MCF 10A (cell line): Measurements from ENCODE around the gene KRTAP10-11. TPM values are rescaled to one million over a fixed set of nuclear protein-coding genes. Genes with fewer than 3 reads are reported as not detected.

Source experiments
- BruUV-seq: library from RNA; stranded (reverse); fragments of 400-500 nt; replicated peaks from 2 replicates; lab custom pipeline; 2021; lab: Mats Ljungman, UMichigan
- CTCF ChIA-PET: fragments of 300-600 bp; sonication (Branson Sonifier 250); formaldehyde crosslinking; extraction: SDS; loops from one replicate; lab custom pipeline; 2021; ENCODE audit warnings: antibody characterized with exemption, inconsistent platforms; lab: Yijun Ruan, JAX
- POLR2A ChIA-PET: fragments of 300-600, 350-650 bp; sonication (Branson Sonifier 250); formaldehyde crosslinking; extraction: SDS; loops from one replicate; lab custom pipeline; 2020; ENCODE audit warnings: antibody characterized with exemption, inconsistent platforms; lab: Yijun Ruan, JAX
- DNase-seq: peaks from one replicate; pipeline ENCODE4 v3.0.0-alpha.2; 2018; ENCODE audit not compliant: unreplicated experiment
- H3K27ac Mint-ChIP-seq: one replicate; pipeline ENCODE4 v1.8.0; 2022; ENCODE audit warnings: mild to moderate bottlenecking, low read depth, mixed read lengths; ENCODE audit not compliant: unreplicated experiment
- H3K27me3 Mint-ChIP-seq: one replicate; pipeline ENCODE4 v1.8.0; 2022; ENCODE audit warnings: mixed read lengths; ENCODE audit not compliant: insufficient read depth, unreplicated experiment
- H3K36me3 Mint-ChIP-seq: one replicate; pipeline ENCODE4 v1.8.0; 2022; ENCODE audit warnings: mild to moderate bottlenecking, moderate library complexity, mixed read lengths; ENCODE audit not compliant: insufficient read depth, unreplicated experiment
- H3K4me1 Mint-ChIP-seq: one replicate; pipeline ENCODE4 v1.8.0; 2022; ENCODE audit warnings: mixed read lengths; ENCODE audit not compliant: insufficient read depth, unreplicated experiment
- H3K4me3 Mint-ChIP-seq: one replicate; pipeline ENCODE4 v1.8.0; 2022; ENCODE audit warnings: mild to moderate bottlenecking, moderate library complexity, mixed read lengths; ENCODE audit not compliant: unreplicated experiment
- H3K9me3 Mint-ChIP-seq: one replicate; pipeline ENCODE4 v1.8.0; 2022; ENCODE audit warnings: mixed read lengths; ENCODE audit not compliant: unreplicated experiment
- CTCF ChIP-seq: fragments of 200-600 bp; IDR thresholded peaks from one replicate; pipeline ENCODE4 v1.8.0; 2022; ENCODE audit warnings: antibody characterized with exemption, mild to moderate bottlenecking; ENCODE audit not compliant: unreplicated experiment
- intact Hi-C: fragments of 100-400 bp; cut with micrococcal nuclease; formaldehyde crosslinking; loops from 2 replicates; pipeline ENCODE4 v1.14.1; 2022
- total RNA-seq: library from RNA; stranded (reverse); gene quantifications from 2 replicates; pipeline ENCODE4 v1.2.3, GENCODE V29; 2022

KRTAP10-11 gene
- total RNA-seq, 1 experiment from 2014 or later = not detected

DNA sequence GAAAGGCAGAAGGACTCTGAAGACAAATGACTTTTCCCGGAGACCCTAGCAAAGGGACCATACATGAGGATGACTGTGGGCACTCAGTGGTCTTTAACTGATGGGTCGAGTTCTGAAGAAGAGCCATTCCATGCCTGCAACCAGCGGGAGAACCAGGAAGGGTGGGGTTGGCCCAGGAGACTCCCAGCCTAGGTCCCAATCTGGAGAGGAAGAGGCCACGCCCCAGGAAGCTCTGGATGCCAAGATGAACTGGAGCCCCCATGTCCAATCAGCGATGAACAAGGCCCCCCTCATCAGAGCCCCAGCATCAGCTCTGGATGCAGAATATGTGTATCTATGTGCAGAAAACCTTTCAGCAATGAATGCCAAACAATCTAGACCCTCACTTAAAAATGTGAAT is 5.5 kb upstream of the KRTAP10-11 start:
- Mint-ChIP-seq H3K27me3 (peaks cover 39% of the 10 kb centered on the region), H3K9me3 (peaks cover 34% of the 10 kb centered on the region), H3K27ac (no peak overlapping the region), H3K4me3 (no peak overlapping the region), H3K4me1 (no peaks in the 10 kb centered on the region), H3K36me3 (no peaks in the 10 kb centered on the region)
- ChIA-PET POLR2A (no interaction called here), CTCF (no interaction called here)
- intact Hi-C loops = no loop called here
- no peak for DNase-seq
- TF ChIP-seq CTCF = no peak
- BruUV-seq = no TSS peak

DNA sequence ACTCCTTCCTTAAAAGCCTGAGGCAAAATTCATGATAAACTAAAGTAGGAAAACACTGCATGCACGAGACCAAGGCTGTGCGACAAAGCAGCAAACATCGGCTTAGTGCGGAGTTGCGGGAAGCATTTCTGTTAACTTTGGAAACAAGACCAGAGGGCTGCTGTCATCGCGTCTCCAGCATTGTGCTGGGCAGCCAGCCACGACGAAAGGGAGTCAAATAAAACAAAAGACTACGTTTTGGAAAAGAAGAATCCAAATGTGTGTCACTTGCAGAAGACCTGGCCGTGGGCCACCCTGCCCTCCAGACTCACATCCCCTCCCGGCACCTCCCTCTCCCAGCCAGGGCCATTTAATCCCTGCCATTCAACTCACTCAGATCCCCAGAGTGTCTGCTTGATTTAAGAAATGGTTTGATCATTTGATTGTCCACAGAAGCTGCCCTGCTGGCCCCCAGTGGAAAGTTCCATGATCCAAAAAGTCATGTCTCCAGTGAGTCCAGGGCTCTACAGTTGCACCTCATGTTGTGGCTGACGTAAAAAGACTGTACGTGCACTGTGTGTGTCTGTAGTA is 2.4 kb upstream of the KRTAP10-11 start:
- Mint-ChIP-seq H3K27ac (no peak overlapping the region), H3K36me3 (no peaks in the 10 kb centered on the region), H3K4me1 (no peaks in the 10 kb centered on the region), H3K9me3 (peaks cover 34% of the 10 kb centered on the region), H3K27me3 (peaks cover 39% of the 10 kb centered on the region), H3K4me3 (no peak overlapping the region)
- CTCF ChIA-PET = no interaction called here
- DNase-seq = no peak
- no TSS peak for BruUV-seq
- POLR2A ChIA-PET = no interaction called here
- intact Hi-C loops = no loop called here
- no peak for TF ChIP-seq CTCF

- CTCF ChIA-PET = interaction anchor here (0.9 kb wide), 1 partner anchor 97 kb away, joined by 3 read pairs; no protein-coding TSS in a partner anchor
- no peak for DNase-seq
- TF ChIP-seq CTCF = no peak
- Mint-ChIP-seq H3K4me3 (no peak overlapping the region), H3K27me3 (peaks cover 30% of the 10 kb centered on the region), H3K27ac (no peak overlapping the region), H3K36me3 (no peaks in the 10 kb centered on the region), H3K9me3 (peaks cover 32% of the 10 kb centered on the region), H3K4me1 (no peaks in the 10 kb centered on the region)
- BruUV-seq = no TSS peak
- POLR2A ChIA-PET = no interaction called here
- intact Hi-C loops = no loop called here
Measured at GRCh38 chr21:44644878-44645277, 1.3 kb upstream of the KRTAP10-11 start.

GRCh38 chr21:44647222-44647552 is 973 bp downstream of the KRTAP10-11 start:
- no TSS peak for BruUV-seq
- ChIA-PET POLR2A (no interaction called here), CTCF (no interaction called here)
- TF ChIP-seq CTCF = no peak
- H3K9me3 Mint-ChIP-seq = peaks cover 16% of the 10 kb centered on the region
- H3K4me3 Mint-ChIP-seq = no peak overlapping the region
- H3K27me3 Mint-ChIP-seq = peaks cover 23% of the 10 kb centered on the region
- no peaks in the 10 kb centered on the region for H3K4me1 Mint-ChIP-seq
- intact Hi-C loops = no loop called here
- no peak overlapping the region for H3K27ac Mint-ChIP-seq
- no peaks in the 10 kb centered on the region for H3K36me3 Mint-ChIP-seq
- no peak for DNase-seq
